Calu3 (cell line): ENCODE measurements around the gene PPP1R15B. TPM values are rescaled to one million over a fixed set of nuclear protein-coding genes. Genes with fewer than 3 reads are reported as not detected.
"Not testable (repeated sequence)": the region's sequence is repeated elsewhere in the genome, so short reads cannot be mapped to it uniquely, and the experiment has no call there.

Experiments used
- BruUV-seq: library from RNA; stranded (reverse); fragments of 400-500 nt; replicated peaks from 2 replicates; lab custom pipeline; 2021; lab: Mats Ljungman, UMichigan
- CTCF ChIA-PET: fragments of 300-600 bp; sonication (Branson Sonifier 250); formaldehyde crosslinking; loops from one replicate; lab custom pipeline; 2022; ENCODE audit warnings: antibody characterized with exemption; lab: Charles Lee
- DNase-seq: peaks from one replicate; pipeline ENCODE4 v3.0.0; 2022
- H3K27ac Mint-ChIP-seq: one replicate; pipeline ENCODE4 v1.8.0; 2022; ENCODE audit warnings: mixed read lengths; ENCODE audit not compliant: unreplicated experiment
- H3K27me3 Mint-ChIP-seq: one replicate; pipeline ENCODE4 v1.8.0; 2022; ENCODE audit warnings: mixed read lengths; ENCODE audit not compliant: unreplicated experiment
- H3K36me3 Mint-ChIP-seq: one replicate; pipeline ENCODE4 v1.8.0; 2022; ENCODE audit warnings: mild to moderate bottlenecking, moderate library complexity, mixed read lengths; ENCODE audit not compliant: insufficient read depth, unreplicated experiment
- H3K4me1 Mint-ChIP-seq: one replicate; pipeline ENCODE4 v1.8.0; 2022; ENCODE audit warnings: mild to moderate bottlenecking, low read depth, mixed read lengths; ENCODE audit not compliant: unreplicated experiment
- H3K4me3 Mint-ChIP-seq: one replicate; pipeline ENCODE4 v1.8.0; 2022; ENCODE audit warnings: mild to moderate bottlenecking, low read depth, moderate library complexity, mixed read lengths; ENCODE audit not compliant: unreplicated experiment
- H3K9me3 Mint-ChIP-seq: one replicate; pipeline ENCODE4 v1.8.0; 2022; ENCODE audit warnings: low read depth, mixed read lengths; ENCODE audit not compliant: unreplicated experiment
- CTCF ChIP-seq: fragments of 200-600 bp; IDR thresholded peaks from one replicate; pipeline ENCODE4 v1.8.0; 2022; ENCODE audit warnings: antibody characterized with exemption; ENCODE audit not compliant: unreplicated experiment
- intact Hi-C: fragments of 100-400 bp; cut with micrococcal nuclease; formaldehyde crosslinking; loops from one replicate; pipeline ENCODE4 v1.10.0; 2022; ENCODE audit not compliant: unreplicated experiment
- total RNA-seq: library from RNA; stranded (reverse); gene quantifications from 2 replicates; pipeline ENCODE4 v1.2.3, GENCODE V29; 2022

PPP1R15B gene
- total RNA-seq, 1 experiment from 2014 or later, result 68.8 TPM

- CTCF ChIA-PET, result no interaction called here
Observed at GRCh38 chr1:204426971-204427701, 15.5 kb upstream of the PPP1R15B start.

GRCh38 chr1:204426474-204426873 is 14.9 kb upstream of the PPP1R15B start:
- DNase-seq, result no peak
- CTCF ChIA-PET, result no interaction called here
- intact Hi-C loops, result no loop called here
- BruUV-seq, result no TSS peak
- H3K9me3 Mint-ChIP-seq, result no peaks in the 10 kb centered on the region
- no peak overlapping the region for H3K27ac Mint-ChIP-seq
- H3K36me3 Mint-ChIP-seq, result no peaks in the 10 kb centered on the region
- H3K4me1 Mint-ChIP-seq, result peaks cover 12% of the 10 kb centered on the region
- H3K4me3 Mint-ChIP-seq, result no peak overlapping the region
- H3K27me3 Mint-ChIP-seq, result no peaks in the 10 kb centered on the region
- no peak for TF ChIP-seq CTCF

More at GRCh38 chr1:204426971-204427701, 15.5 kb upstream of the PPP1R15B start:
- Mint-ChIP-seq H3K27ac (no peak overlapping the region), H3K27me3 (no peaks in the 10 kb centered on the region), H3K36me3 (no peaks in the 10 kb centered on the region), H3K4me3 (no peak overlapping the region), H3K4me1 (peaks cover 17% of the 10 kb centered on the region), H3K9me3 (no peaks in the 10 kb centered on the region)
- no peak for DNase-seq
- intact Hi-C loops, result no loop called here
- TF ChIP-seq CTCF, result no peak
- no TSS peak for BruUV-seq

- Mint-ChIP-seq H3K36me3 (no peaks in the 10 kb centered on the region), H3K4me3 (no peak overlapping the region), H3K27ac (no peak overlapping the region), H3K27me3 (no peaks in the 10 kb centered on the region), H3K4me1 (peaks cover 9% of the 10 kb centered on the region), H3K9me3 (no peaks in the 10 kb centered on the region)
- no peak for DNase-seq
- no peak for TF ChIP-seq CTCF
- CTCF ChIA-PET, result no interaction called here
- BruUV-seq, result no TSS peak
- intact Hi-C loops, result no loop called here
Observed at GRCh38 chr1:204426035-204426436, 14.4 kb upstream of the PPP1R15B start.

- intact Hi-C loops, result no loop called here
- no peaks in the 10 kb centered on the region for H3K9me3 Mint-ChIP-seq
- H3K4me3 Mint-ChIP-seq, result no peak overlapping the region
- CTCF ChIA-PET, result interaction anchor here (1.0 kb wide), 1 partner anchor 23 kb away, joined by 3 read pairs; no protein-coding TSS in a partner anchor
- no peak for DNase-seq
- H3K27ac Mint-ChIP-seq, result no peak overlapping the region
- no peaks in the 10 kb centered on the region for H3K27me3 Mint-ChIP-seq
- no peak for TF ChIP-seq CTCF
- BruUV-seq, result no TSS peak
- no peaks in the 10 kb centered on the region for H3K36me3 Mint-ChIP-seq
- H3K4me1 Mint-ChIP-seq, result peaks cover 21% of the 10 kb centered on the region
Observed at GRCh38 chr1:204424621-204425020, 13.0 kb upstream of the PPP1R15B start.

- H3K27me3 Mint-ChIP-seq, H3K27ac Mint-ChIP-seq, BruUV-seq, DNase-seq, H3K9me3 Mint-ChIP-seq, intact Hi-C loops, H3K4me3 Mint-ChIP-seq: not testable (repeated sequence)
- Mint-ChIP-seq H3K36me3 (peaks cover 12% of the 10 kb centered on the region), H3K4me1 (peaks cover 46% of the 10 kb centered on the region)
- CTCF ChIA-PET, result interaction anchor here (0.6 to 1.0 kb wide), 3 partner anchors 8 to 142 kb away, joined by 4 read pairs; no protein-coding TSS in a partner anchor
Observed at GRCh38 chr1:204422061-204422705, 10.6 kb upstream of the PPP1R15B start.
